Glutamatergic neuron (in vitro differentiated cells): ENCODE measurements around the gene C8G. TPM values are rescaled to one million over a fixed set of nuclear protein-coding genes. Genes with fewer than 3 reads are reported as not detected.

Experiments
- DNase-seq: peaks from one replicate; pipeline ENCODE4 v3.0.0; 2022
- H3K27ac Mint-ChIP-seq: one replicate; pipeline ENCODE4 v1.8.0; 2020; ENCODE audit warnings: mild to moderate bottlenecking, mixed read lengths, inconsistent platforms; ENCODE audit not compliant: unreplicated experiment
- H3K27me3 Mint-ChIP-seq: one replicate; pipeline ENCODE4 v1.8.0; 2020; ENCODE audit warnings: mild to moderate bottlenecking, moderate library complexity, mixed read lengths, inconsistent platforms; ENCODE audit not compliant: unreplicated experiment
- H3K36me3 Mint-ChIP-seq: one replicate; pipeline ENCODE4 v1.8.0; 2020; ENCODE audit warnings: mild to moderate bottlenecking, mixed read lengths, inconsistent platforms; ENCODE audit not compliant: unreplicated experiment
- H3K4me1 Mint-ChIP-seq: one replicate; pipeline ENCODE4 v1.8.0; 2020; ENCODE audit warnings: mild to moderate bottlenecking, low read depth, mixed read lengths, inconsistent platforms; ENCODE audit not compliant: unreplicated experiment
- H3K4me3 Mint-ChIP-seq: one replicate; pipeline ENCODE4 v1.8.0; 2020; ENCODE audit warnings: mild to moderate bottlenecking, mixed read lengths, inconsistent platforms; ENCODE audit not compliant: unreplicated experiment
- H3K9me3 Mint-ChIP-seq: one replicate; pipeline ENCODE4 v1.8.0; 2020; ENCODE audit warnings: mild to moderate bottlenecking, moderate library complexity, mixed read lengths, inconsistent platforms; ENCODE audit not compliant: unreplicated experiment
- CTCF ChIP-seq: fragments of 200-600 bp; sonication (generic); IDR thresholded peaks from one replicate; pipeline ENCODE4 v1.5.0; 2021; ENCODE audit not compliant: partially characterized antibody, unreplicated experiment
- total RNA-seq: library from RNA; stranded (reverse); fragmentation: NEBNext Ultra II Directional; extraction: Animal tissue kit (Norgen Biotek cat#: 25700); gene quantifications from one replicate; pipeline ENCODE4 v1.2.1, GENCODE V29; 2021; ENCODE audit not compliant: unreplicated experiment

C8G gene
- total RNA-seq, 1 donor from 2014 or later: 14.5 TPM

DNA sequence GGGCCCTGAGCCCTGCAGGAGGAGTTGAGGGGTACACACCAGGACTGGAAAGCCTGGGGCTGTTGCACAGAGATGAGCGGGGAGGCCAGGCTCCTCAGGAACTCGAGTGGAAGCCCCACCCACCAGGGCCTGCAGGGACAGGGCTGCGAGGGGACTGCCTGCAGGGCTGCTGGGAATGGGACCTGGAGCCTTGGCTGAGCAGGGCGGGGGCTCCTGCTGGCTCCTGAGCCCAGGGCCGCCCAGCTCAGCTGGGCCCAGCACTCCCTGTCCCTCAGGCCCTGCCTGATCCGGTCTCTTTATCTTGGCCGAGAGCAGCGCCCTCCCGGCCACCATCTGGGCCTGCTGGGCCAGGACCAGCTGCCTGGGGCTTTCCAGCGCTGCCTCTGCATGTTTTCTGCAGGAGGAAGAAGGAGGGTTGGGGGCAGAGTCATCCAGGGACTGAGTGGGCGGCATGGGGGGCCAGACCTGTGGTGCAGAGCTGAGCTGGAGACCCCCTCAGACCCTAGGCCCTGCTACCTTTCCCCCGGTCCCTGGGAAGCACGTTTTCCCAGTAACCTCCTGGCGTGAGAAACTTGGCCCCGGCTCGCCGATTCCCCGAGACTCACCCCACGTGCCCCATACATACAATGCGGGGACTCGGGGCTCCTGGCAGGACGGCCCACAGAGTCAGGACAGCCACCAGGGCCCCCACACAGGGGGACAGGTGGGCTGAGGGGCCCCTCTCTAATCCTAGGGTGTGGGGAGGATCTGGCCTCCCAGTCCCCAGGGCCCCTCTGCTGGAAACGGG lies 16.4 kb downstream of the C8G start:
- Mint-ChIP-seq H3K4me3 (no peak overlapping the region), H3K4me1 (peaks cover 7% of the 10 kb centered on the region), H3K27ac (peak overlapping the region; percentile 52), H3K36me3 (no peaks in the 10 kb centered on the region), H3K9me3 (peaks cover 6% of the 10 kb centered on the region), H3K27me3 (peaks cover 4% of the 10 kb centered on the region)
- no peak for TF ChIP-seq CTCF
- DNase-seq: peak; percentile 72

DNA sequence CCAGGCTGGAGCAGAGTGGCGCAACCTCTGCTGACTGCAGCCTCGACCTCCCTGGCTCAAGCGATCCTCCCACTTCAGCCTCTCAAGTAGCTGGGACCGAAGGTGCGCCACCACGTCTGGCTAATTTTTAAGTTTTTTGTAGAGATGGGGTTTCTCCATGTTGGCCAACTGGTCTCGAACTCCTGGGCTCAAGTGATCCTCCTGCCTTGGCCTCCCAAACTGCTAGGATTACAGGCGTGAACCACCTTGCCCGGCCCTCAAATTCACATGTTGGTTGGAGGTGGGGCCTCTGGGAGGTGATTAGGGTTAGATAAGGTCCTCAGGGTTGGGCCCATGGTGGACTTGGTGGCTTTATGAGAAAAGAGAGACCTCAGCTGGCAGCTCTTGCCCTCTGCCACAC lies 17.1 kb downstream of the C8G start:
- Mint-ChIP-seq H3K36me3 (no peaks in the 10 kb centered on the region), H3K4me3 (no peak overlapping the region), H3K27me3 (peaks cover 4% of the 10 kb centered on the region), H3K9me3 (peaks cover 3% of the 10 kb centered on the region), H3K27ac (no peak overlapping the region), H3K4me1 (peaks cover 7% of the 10 kb centered on the region)
- no peak for TF ChIP-seq CTCF
- no peak for DNase-seq

GRCh38 chr9:136962701-136963248 lies 17.7 kb downstream of the C8G start:
- Mint-ChIP-seq H3K27me3 (peaks cover 4% of the 10 kb centered on the region), H3K27ac (peak overlapping the region; percentile 84)

DNA sequence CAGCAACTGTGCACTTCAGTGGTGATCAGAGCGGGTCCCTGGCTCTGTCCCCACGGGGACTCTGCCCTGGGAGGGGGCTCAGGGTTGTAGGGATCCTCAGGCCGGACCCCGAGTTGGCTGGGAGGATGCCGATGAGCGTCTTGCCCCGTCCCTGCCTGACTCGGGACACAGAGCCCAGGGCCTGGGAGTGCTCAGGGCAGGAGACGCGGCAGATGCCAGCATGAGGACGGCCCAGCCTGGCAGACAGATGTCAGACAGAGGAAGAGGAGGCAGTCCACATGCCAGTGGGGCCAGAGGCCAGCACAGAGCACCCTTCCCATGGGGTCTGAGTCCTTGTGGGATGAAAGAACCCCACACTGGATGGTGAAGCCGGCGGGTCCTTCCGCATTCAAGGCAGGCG lies 18.3 kb downstream of the C8G start:
- no peak for TF ChIP-seq CTCF
- H3K27me3 Mint-ChIP-seq: peaks cover 4% of the 10 kb centered on the region
- H3K4me3 Mint-ChIP-seq: no peak overlapping the region
- H3K27ac Mint-ChIP-seq: peak overlapping the region; percentile 84
- no peaks in the 10 kb centered on the region for H3K36me3 Mint-ChIP-seq
- H3K9me3 Mint-ChIP-seq: peaks cover 2% of the 10 kb centered on the region
- H3K4me1 Mint-ChIP-seq: peaks cover 7% of the 10 kb centered on the region
- DNase-seq: no peak

More at GRCh38 chr9:136962701-136963248, 17.7 kb downstream of the C8G start:
- Mint-ChIP-seq H3K4me3 (no peak overlapping the region), H3K9me3 (peaks cover 2% of the 10 kb centered on the region), H3K36me3 (no peaks in the 10 kb centered on the region), H3K4me1 (peaks cover 7% of the 10 kb centered on the region)
- TF ChIP-seq CTCF: no peak
- DNase-seq: no peak

- Mint-ChIP-seq H3K27me3 (peaks cover 4% of the 10 kb centered on the region), H3K9me3 (peaks cover 2% of the 10 kb centered on the region), H3K4me1 (peaks cover 7% of the 10 kb centered on the region), H3K27ac (no peak overlapping the region), H3K36me3 (no peaks in the 10 kb centered on the region), H3K4me3 (no peak overlapping the region)
- DNase-seq: no peak
- TF ChIP-seq CTCF: no peak
These were observed 18.7 kb downstream of the C8G start for GRCh38 chr9:136963751-136964150.
